Muscle layer of duodenum (tissue), 2 donors: ENCODE data around the gene ZCCHC14.

Experiments used
- H3K27ac ChIP-seq: one replicate; pipeline ENCODE4 v1.7.0; 2013; ENCODE audit warnings: mild to moderate bottlenecking, low read length
- H3K27me3 ChIP-seq: one replicate; pipeline ENCODE4 v1.7.0; 2013; ENCODE audit warnings: low read depth, mild to moderate bottlenecking, control low read depth, low read length
- H3K36me3 ChIP-seq, 2 donors: one replicate each; pipeline ENCODE4 v1.7.0; 2013; ENCODE audit warnings: low read length in 2 of 2, control low read depth in 1 of 2, mild to moderate bottlenecking in 1 of 2; ENCODE audit not compliant: insufficient read depth in 2 of 2, control insufficient read depth in 1 of 2
- H3K4me1 ChIP-seq, 2 donors: one replicate each; pipeline ENCODE4 v1.7.0; 2013; ENCODE audit warnings: low read length in 2 of 2, mild to moderate bottlenecking in 2 of 2, control low read depth in 1 of 2, moderate library complexity in 1 of 2; ENCODE audit not compliant: insufficient read depth in 2 of 2, control insufficient read depth in 1 of 2
- H3K4me3 ChIP-seq, 2 donors: one replicate each; pipeline ENCODE4 v1.7.0; 2013; ENCODE audit warnings: low read length in 2 of 2, low read depth in 1 of 2, mild to moderate bottlenecking in 1 of 2
- H3K9me3 ChIP-seq, 2 donors: one replicate each; pipeline ENCODE4 v1.7.0; 2013; ENCODE audit warnings: low read length in 2 of 2, control low read depth in 1 of 2, mild to moderate bottlenecking in 1 of 2; ENCODE audit not compliant: control insufficient read depth in 1 of 2
- donor health status: healthy.

The ZCCHC14 gene

GRCh38 chr16:87492721-87493607 lies at the start of gene ZCCHC14:
ZCCHC14 (minus strand) TSS chr16:87493024; CDS start chr16:87492238, 786 bp downstream.
- Histone ChIP-seq H3K27me3 (no peaks in the 10 kb centered on the region), H3K9me3 (no peaks in the 10 kb centered on the region), H3K4me1 (peaks cover 0 to 30% of the 10 kb centered on the region in 2 donors), H3K4me3 (peak within 1 kb of the TSS; percentile 64 to 69), H3K36me3 (no peaks in the 10 kb centered on the region), H3K27ac (no peak within 1 kb of the TSS)

GRCh38 chr16:87541872-87542234 lies 49.0 kb upstream of the ZCCHC14 start:
- Histone ChIP-seq H3K9me3 (peaks cover 4% of the 10 kb centered on the region in 2 donors), H3K27ac (no peak overlapping the region), H3K27me3 (no peaks in the 10 kb centered on the region), H3K4me1 (peaks cover 0 to 20% of the 10 kb centered on the region in 2 donors), H3K36me3 (peaks cover 0 to 3% of the 10 kb centered on the region in 2 donors), H3K4me3 (peak overlapping the region in 1 of 2 donors; percentile 49)

- peaks cover 0 to 3% of the 10 kb centered on the region in 2 donors for H3K36me3 ChIP-seq
- peak overlapping the region in 1 of 2 donors; percentile 49 for H3K4me3 ChIP-seq
- H3K27ac ChIP-seq: peak overlapping the region; percentile 39
- peaks cover 4% of the 10 kb centered on the region in 2 donors for H3K9me3 ChIP-seq
- H3K27me3 ChIP-seq: no peaks in the 10 kb centered on the region
- H3K4me1 ChIP-seq: peaks cover 0 to 20% of the 10 kb centered on the region in 2 donors
Observed at GRCh38 chr16:87541147-87541871, 48.5 kb upstream of the ZCCHC14 start.

GRCh38 chr16:87540897-87541146 lies 48.0 kb upstream of the ZCCHC14 start:
- peaks cover 0 to under 1% of the 10 kb centered on the region in 2 donors for H3K9me3 ChIP-seq
- H3K4me1 ChIP-seq: peaks cover 0 to 20% of the 10 kb centered on the region in 2 donors
- H3K4me3 ChIP-seq: peak overlapping the region in 1 of 2 donors; percentile 49
- H3K36me3 ChIP-seq: peaks cover 0 to 3% of the 10 kb centered on the region in 2 donors
- no peaks in the 10 kb centered on the region for H3K27me3 ChIP-seq
- no peak overlapping the region for H3K27ac ChIP-seq

GRCh38 chr16:87540072-87540896 lies 47.5 kb upstream of the ZCCHC14 start:
- H3K4me1 ChIP-seq: peaks cover 0 to 20% of the 10 kb centered on the region in 2 donors
- H3K4me3 ChIP-seq: peak overlapping the region in 1 of 2 donors; percentile 49
- H3K27me3 ChIP-seq: no peaks in the 10 kb centered on the region
- H3K27ac ChIP-seq: no peak overlapping the region
- H3K36me3 ChIP-seq: peaks cover 0 to 3% of the 10 kb centered on the region in 2 donors
- no peaks in the 10 kb centered on the region for H3K9me3 ChIP-seq

GRCh38 chr16:87539113-87539512 lies 46.3 kb upstream of the ZCCHC14 start:
- Histone ChIP-seq H3K4me1 (peaks cover 0 to 20% of the 10 kb centered on the region in 2 donors), H3K4me3 (no peak overlapping the region), H3K9me3 (no peaks in the 10 kb centered on the region), H3K36me3 (peaks cover 0 to 3% of the 10 kb centered on the region in 2 donors), H3K27ac (no peak overlapping the region), H3K27me3 (no peaks in the 10 kb centered on the region)

- no peak overlapping the region for H3K4me3 ChIP-seq
- H3K27me3 ChIP-seq: no peaks in the 10 kb centered on the region
- H3K27ac ChIP-seq: no peak overlapping the region
- H3K36me3 ChIP-seq: peaks cover 0 to 3% of the 10 kb centered on the region in 2 donors
- peaks cover 0 to 20% of the 10 kb centered on the region in 2 donors for H3K4me1 ChIP-seq
- no peaks in the 10 kb centered on the region for H3K9me3 ChIP-seq
Observed at GRCh38 chr16:87538594-87538993, 45.8 kb upstream of the ZCCHC14 start.

GRCh38 chr16:87538160-87538559 lies 45.3 kb upstream of the ZCCHC14 start:
- H3K4me1 ChIP-seq: peaks cover 0 to 15% of the 10 kb centered on the region in 2 donors
- no peak overlapping the region for H3K4me3 ChIP-seq
- no peak overlapping the region for H3K27ac ChIP-seq
- peaks cover 0 to 3% of the 10 kb centered on the region in 2 donors for H3K36me3 ChIP-seq
- H3K9me3 ChIP-seq: peaks cover 2 to 3% of the 10 kb centered on the region in 2 donors
- H3K27me3 ChIP-seq: no peaks in the 10 kb centered on the region

GRCh38 chr16:87536795-87537142 lies 43.9 kb upstream of the ZCCHC14 start:
- no peaks in the 10 kb centered on the region for H3K27me3 ChIP-seq
- H3K4me3 ChIP-seq: no peak overlapping the region

GRCh38 chr16:87535855-87536794 lies 43.3 kb upstream of the ZCCHC14 start:
- Histone ChIP-seq H3K36me3 (peaks cover 0 to 3% of the 10 kb centered on the region in 2 donors), H3K9me3 (peaks cover 9 to 12% of the 10 kb centered on the region in 2 donors), H3K27me3 (no peaks in the 10 kb centered on the region), H3K4me1 (peaks cover 0 to 12% of the 10 kb centered on the region in 2 donors), H3K4me3 (no peak overlapping the region), H3K27ac (no peak overlapping the region)

More at GRCh38 chr16:87536795-87537142, 43.9 kb upstream of the ZCCHC14 start:
- Histone ChIP-seq H3K27ac (no peak overlapping the region), H3K9me3 (peaks cover 9% of the 10 kb centered on the region in 2 donors), H3K4me1 (peaks cover 0 to 14% of the 10 kb centered on the region in 2 donors), H3K36me3 (peaks cover 0 to 3% of the 10 kb centered on the region in 2 donors)
